HG02938 (cell line): ENCODE results near the gene CTSA.
A peak's percentile ranks its signal among the peaks of the same experiment; 100 is the strongest.
"Not testable (repeated sequence)": the region's sequence is repeated elsewhere in the genome, so short reads cannot be mapped to it uniquely, and the experiment has no call there.

Source experiments
- ATAC-seq: cut with Tn5 transposase; IDR thresholded peaks from one replicate; pipeline ENCODE4 v1.9.1; 2021; ENCODE audit warnings: mild to moderate bottlenecking, moderate library complexity; ENCODE audit not compliant: unreplicated experiment

Gene CTSA

GRCh38 chr20:45863543-45864470 lies 27.3 kb upstream of the CTSA start:
- ATAC-seq, result no peak

GRCh38 chr20:45866454-45866853 lies 24.7 kb upstream of the CTSA start:
- ATAC-seq, result no peak

- no peak for ATAC-seq
These were observed 23.9 kb upstream of the CTSA start for GRCh38 chr20:45867136-45867818.

DNA sequence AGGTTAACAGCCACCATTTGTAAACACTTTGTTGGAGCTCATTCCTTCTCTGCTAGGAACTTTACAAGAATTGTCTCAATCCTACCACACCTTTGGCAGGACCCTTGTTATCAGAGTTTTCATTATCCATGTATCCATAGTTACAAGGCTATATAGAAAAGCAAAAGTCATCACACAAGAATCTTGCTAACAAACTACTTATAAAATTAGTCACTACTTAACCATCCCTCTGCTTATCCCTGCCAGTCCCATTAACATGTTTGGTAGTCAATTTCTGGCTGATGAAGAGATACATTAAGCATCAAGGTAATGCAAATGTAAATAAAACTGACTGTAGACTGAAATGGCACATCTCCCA lies 23.3 kb upstream of the CTSA start:
- ATAC-seq, result no peak

GRCh38 chr20:45872626-45873025 lies 18.5 kb upstream of the CTSA start:
- ATAC-seq, result no peak

DNA sequence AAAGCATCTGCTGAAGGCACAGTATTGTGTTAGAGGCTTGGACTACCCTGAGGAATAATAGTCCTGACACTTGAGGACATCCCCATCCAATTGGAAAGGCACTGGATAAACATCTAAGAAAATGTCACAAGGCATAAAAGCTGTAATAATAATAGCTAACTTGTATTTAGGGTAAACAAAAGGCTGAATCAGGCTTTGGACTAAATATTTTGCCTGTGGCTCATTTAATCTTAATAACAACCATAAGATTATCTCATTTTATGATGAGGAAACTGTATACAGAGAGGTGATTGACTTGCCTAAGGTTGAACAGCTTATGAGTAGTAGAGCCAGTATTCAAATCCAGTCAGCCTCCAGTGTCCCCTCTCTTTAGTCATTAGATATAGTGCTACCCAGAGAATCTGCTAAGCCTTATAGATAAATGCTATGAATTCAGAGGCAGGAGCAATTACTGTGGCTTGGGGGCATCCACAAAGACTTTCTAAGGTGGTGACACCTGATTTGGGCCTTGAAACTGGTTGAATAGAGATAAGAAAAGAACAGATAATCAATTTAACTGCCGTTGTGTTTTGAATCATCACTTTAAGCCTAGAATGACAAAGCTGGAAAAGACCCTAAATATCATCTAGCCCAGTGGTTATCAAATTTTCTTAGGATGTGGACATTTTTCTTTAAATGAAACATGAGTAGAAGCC lies 17.6 kb upstream of the CTSA start:
- no peak for ATAC-seq

DNA sequence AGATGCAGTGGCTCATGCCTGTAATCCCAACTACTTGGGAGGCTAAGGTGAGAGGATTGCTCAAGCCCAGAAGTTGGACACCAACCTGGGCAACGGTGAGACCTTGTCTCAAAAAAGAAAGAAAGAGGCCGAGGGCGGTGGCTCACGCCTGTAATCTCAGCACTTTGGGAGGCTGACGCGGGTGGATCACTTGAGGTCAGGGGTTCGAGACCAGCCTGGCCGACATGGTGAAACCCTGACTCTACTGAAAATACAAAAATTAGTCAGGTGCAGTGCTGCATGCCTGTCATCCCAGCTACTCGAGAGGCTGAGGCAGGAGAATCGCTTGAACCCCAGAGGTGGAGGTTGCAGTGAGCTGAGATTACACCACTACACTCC lies 17.0 kb upstream of the CTSA start:
- ATAC-seq, result not testable (repeated sequence)

- ATAC-seq, result no peak
These were observed 16.6 kb upstream of the CTSA start for GRCh38 chr20:45874576-45874975.

DNA sequence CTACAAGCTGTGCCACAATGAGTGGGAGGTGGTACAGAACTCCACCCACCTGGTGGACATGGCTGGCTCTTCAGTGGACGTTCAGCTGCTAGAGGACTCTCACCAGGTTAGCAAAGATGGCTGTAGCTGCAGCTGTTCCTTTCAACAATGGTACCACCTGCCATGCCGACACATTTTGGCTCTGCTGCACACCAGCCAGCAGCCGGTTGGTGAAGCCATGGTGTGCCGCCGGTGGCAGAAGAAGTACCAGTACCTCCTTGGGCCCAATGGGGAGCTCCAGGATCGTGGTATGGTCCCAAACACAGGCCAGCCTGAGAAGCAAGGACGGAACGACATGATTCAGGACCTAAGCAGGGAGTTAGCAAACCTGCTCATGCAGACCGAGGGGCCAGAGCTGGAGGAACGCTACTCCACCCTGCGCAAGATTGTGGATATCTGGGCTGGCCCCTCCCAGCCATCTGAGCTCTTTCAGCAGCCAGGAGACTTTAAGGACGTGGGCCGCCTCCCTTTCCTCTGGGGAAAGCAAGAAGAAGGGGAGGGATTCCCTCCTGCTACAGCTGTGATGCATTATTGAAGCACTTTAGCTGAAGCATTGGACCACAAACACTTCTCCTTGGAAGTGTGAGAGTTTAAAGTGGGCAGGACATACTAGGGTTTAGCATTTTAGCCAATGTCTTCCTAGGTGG lies 12.9 kb upstream of the CTSA start:
- ATAC-seq, result no peak

DNA sequence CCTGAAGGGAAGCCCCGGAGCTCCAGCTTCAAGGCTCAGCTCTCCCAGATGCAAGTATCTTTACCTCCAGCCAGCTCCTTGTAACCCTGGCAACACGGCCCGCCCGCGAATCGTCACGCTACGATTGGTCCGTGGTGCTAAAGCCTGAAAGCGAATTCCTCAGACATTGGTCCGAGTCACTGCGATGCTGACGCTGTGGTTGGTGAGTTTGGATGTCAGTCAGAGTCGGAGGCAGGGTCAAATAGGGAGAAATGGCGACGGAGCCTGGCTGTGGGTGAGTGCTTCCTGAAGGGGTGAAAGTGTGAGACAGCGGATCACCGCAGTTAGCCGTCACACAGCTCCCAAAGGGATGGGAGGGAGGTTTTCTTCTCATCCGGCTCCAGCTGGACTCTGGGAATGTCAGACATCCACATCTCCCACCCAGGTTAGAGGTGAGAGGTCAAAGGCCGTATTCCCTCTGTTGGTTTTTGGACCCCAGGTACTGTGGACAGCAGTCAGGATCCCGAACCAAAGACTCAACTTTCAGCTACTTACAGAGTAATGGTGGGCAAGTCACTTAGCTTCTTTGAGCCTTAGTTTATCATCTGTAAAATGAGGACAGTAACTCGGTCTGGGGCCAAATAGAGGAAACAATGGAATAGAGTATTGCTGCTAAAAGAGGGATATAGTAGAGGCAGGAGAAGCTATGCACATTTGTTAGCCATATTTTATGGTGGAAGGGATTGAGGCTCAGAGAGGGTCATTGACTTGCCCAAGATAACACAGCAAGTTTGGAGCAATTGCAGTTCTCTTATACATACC lies 9.9 kb upstream of the CTSA start, which contains the start of gene ZSWIM1:
TSS of gene ZSWIM1 (plus strand) at position 240 of the 801 bp plus-strand sequence. CDS start 1,366 bp downstream, outside the sequence.
- peak; percentile 98 for ATAC-seq

DNA sequence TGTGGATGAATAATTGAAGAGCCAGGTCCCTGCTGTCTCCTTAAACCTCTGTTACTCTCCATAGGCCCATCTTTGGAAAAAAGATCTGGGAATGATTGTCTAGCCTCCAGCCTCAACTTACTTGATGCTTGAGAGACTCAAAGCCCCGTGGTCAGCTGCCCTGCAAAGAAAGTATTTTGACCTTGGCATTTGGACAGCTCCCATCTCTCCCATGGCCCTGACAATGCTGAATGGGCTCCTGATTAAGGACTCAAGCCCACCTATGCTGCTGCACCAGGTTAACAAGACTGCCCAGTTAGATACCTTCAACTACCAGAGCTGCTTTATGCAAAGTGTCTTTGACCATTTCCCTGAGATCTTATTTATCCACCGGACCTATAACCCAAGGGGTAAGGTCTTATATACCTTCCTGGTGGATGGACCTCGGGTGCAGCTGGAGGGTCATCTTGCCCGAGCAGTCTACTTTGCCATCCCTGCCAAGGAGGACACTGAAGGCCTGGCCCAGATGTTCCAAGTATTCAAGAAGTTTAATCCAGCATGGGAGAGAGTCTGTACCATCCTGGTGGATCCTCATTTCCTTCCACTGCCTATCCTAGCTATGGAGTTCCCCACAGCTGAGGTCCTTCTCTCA lies 8.6 kb upstream of the CTSA start:
- no peak for ATAC-seq

- no peak for ATAC-seq
These were observed 8.1 kb upstream of the CTSA start for GRCh38 chr20:45883100-45883469.

GRCh38 chr20:45886590-45887345 lies 4.4 kb upstream of the CTSA start:
- no peak for ATAC-seq

GRCh38 chr20:45887346-45887715 lies 3.8 kb upstream of the CTSA start, which contains the start of gene SPATA25:
Gene SPATA25, minus strand, starts transcription at chr20:45887622. Its CDS starts 32 bp downstream, at chr20:45887590.
- ATAC-seq, result no peak

- no peak for ATAC-seq
These were observed 2.5 kb upstream of the CTSA start for GRCh38 chr20:45888681-45889080.

- peak; percentile 4 for ATAC-seq
These were observed 804 bp upstream of the CTSA start for GRCh38 chr20:45890077-45890984.

DNA sequence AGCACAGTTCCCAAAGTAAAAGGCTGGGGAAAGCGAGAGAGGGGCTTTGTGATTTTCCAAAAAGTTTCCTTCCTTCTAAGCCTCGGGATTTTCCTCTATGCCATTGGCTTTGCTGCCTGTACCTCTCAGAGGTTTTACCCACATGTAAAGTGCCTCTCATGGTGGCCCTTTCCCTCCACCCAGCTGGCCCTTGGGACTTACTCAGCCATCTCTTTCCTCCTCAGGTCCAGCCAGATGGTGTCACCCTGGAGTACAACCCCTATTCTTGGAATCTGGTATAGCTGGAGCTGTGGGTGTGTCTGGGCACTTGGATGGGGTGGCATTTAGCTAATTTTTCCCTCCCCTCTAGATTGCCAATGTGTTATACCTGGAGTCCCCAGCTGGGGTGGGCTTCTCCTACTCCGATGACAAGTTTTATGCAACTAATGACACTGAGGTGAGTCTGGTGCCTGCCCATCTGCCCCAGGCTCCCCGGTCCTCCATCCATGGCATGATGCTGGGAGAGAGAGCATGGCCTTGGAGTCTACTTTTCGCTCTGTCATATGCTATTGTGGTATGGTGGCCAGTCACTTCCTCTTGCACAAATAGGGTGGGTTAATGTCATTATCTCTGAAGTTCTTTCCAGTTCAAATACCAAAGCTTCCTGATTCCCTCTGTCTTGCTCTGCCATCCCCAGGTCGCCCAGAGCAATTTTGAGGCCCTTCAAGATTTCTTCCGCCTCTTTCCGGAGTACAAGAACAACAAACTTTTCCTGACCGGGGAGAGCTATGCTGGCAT lies 1.1 kb downstream of the CTSA start:
- no peak for ATAC-seq
